Caco-2 (cell line): ENCODE data around the gene SLC36A3. TPM values are rescaled to one million over a fixed set of nuclear protein-coding genes. Genes with fewer than 3 reads are reported as not detected.

Source experiments
- BruUV-seq: library from RNA; stranded (reverse); fragments of 400-500 nt; replicated peaks from 2 replicates; lab custom pipeline; 2021; lab: Mats Ljungman, UMichigan
- CTCF ChIA-PET: fragments of 300-600 bp; sonication (Branson Sonifier 250); formaldehyde crosslinking; loops from one replicate; lab custom pipeline; 2022; ENCODE audit warnings: antibody characterized with exemption; lab: Charles Lee
- POLR2A ChIA-PET: fragments of 300-600 bp; sonication (Branson Sonifier 250); formaldehyde crosslinking; loops from one replicate; lab custom pipeline; 2022; ENCODE audit warnings: antibody characterized with exemption; lab: Charles Lee
- DNase-seq, 2 experiments: peaks; one replicate each; pipeline versions ENCODE4 v3.0.0 to v3.0.0-alpha.2; 2020 to 2022
- H3K27me3 ChIP-seq: replicated peaks from 2 replicates; pipeline ENCODE4 v1.6.0; 2011; ENCODE audit warnings: low read length; ENCODE audit not compliant: control insufficient read depth, insufficient read depth
- H3K36me3 ChIP-seq: 2 replicates; pipeline ENCODE4 v1.5.1; 2011; ENCODE audit warnings: low read length; ENCODE audit not compliant: control insufficient read depth, insufficient read depth
- H3K4me1 ChIP-seq: fragments of 250-450 bp; sonication (Bioruptor Pico); 2 replicates; pipeline ENCODE4 v1.5.1; 2020; ENCODE audit warnings: mild to moderate bottlenecking
- H3K4me3 ChIP-seq: 2 replicates; pipeline ENCODE4 v1.5.1; 2011; ENCODE audit warnings: low read depth, mild to moderate bottlenecking, control low read depth, low read length
- H3K9me3 ChIP-seq: fragments of 250-450 bp; sonication (Bioruptor Pico); 2 replicates; pipeline ENCODE4 v1.5.1; 2020; ENCODE audit warnings: mild to moderate bottlenecking, moderate library complexity
- H3K27ac Mint-ChIP-seq: one replicate; pipeline ENCODE4 v1.8.0; 2022; ENCODE audit warnings: mixed read lengths; ENCODE audit not compliant: unreplicated experiment
- H3K27me3 Mint-ChIP-seq: one replicate; pipeline ENCODE4 v1.8.0; 2022; ENCODE audit warnings: mixed read lengths; ENCODE audit not compliant: insufficient read depth, unreplicated experiment
- H3K36me3 Mint-ChIP-seq: one replicate; pipeline ENCODE4 v1.8.0; 2022; ENCODE audit warnings: mild to moderate bottlenecking, mixed read lengths; ENCODE audit not compliant: insufficient read depth, unreplicated experiment
- H3K4me1 Mint-ChIP-seq: one replicate; pipeline ENCODE4 v1.8.0; 2022; ENCODE audit warnings: low read depth, mixed read lengths; ENCODE audit not compliant: unreplicated experiment
- H3K4me3 Mint-ChIP-seq: one replicate; pipeline ENCODE4 v1.8.0; 2022; ENCODE audit warnings: mild to moderate bottlenecking, moderate library complexity, mixed read lengths; ENCODE audit not compliant: unreplicated experiment
- H3K9me3 Mint-ChIP-seq: one replicate; pipeline ENCODE4 v1.8.0; 2022; ENCODE audit warnings: mixed read lengths; ENCODE audit not compliant: unreplicated experiment
- intact Hi-C: fragments of 100-400 bp; cut with micrococcal nuclease; formaldehyde crosslinking; loops from one replicate; pipeline ENCODE4 v1.10.0; 2022; ENCODE audit not compliant: unreplicated experiment
- total RNA-seq: library from RNA; stranded (reverse); gene quantifications from 2 replicates; pipeline ENCODE4 v1.2.3, GENCODE V29; 2022
- TF ChIP-seq, protein P1 (sequence below), 2 experiments: fragments of 200-600 bp in 1 of 2; IDR thresholded peaks; 1 replicate in 1 of 2; 2 replicates in 1 of 2; pipeline versions ENCODE4 v1.5.1 to v1.8.0; 2011 to 2022; ENCODE audit warnings: antibody characterized with exemption in 1 of 2, control low read depth in 1 of 2, inconsistent platforms in 1 of 2, low read depth in 1 of 2, low read length in 1 of 2, mild to moderate bottlenecking in 1 of 2, moderate library complexity in 1 of 2; ENCODE audit not compliant: insufficient read depth in 1 of 2, severe bottlenecking in 1 of 2, unreplicated experiment in 1 of 2

SLC36A3 gene
- total RNA-seq, 1 experiment from 2014 or later = not detected

DNA sequence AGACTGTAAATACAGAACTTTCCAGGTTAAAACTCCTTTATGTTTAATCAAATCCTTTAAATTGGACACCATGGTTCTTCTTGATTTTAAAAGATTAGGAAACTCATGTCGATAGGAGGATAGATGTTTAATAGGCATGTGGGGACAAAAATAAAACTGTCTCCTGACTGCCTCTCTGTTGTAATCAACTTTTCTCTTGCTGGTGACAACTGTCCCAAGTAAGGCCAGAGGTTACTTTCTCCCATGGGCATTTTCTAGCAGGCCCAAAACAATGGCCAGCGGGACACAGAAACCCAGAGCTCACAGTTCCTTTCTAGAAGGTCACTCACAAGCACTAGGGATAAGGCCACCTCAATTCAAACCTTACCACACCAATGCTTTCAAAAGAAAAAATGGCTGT, 29.3 kb upstream of the SLC36A3 start:
- DNase-seq = no peak
- Histone ChIP-seq H3K4me3 (no peak overlapping the region), H3K9me3 (0 out of 2 replicates have a peak, but pooled peaks cover 3% of the 10 kb centered on the region), H3K4me1 (no peaks in the 10 kb centered on the region), H3K27me3 (no peaks in the 10 kb centered on the region), H3K36me3 (no peaks in the 10 kb centered on the region)
- Mint-ChIP-seq H3K27ac (no peak overlapping the region), H3K4me1 (no peaks in the 10 kb centered on the region), H3K9me3 (no peaks in the 10 kb centered on the region), H3K4me3 (no peak overlapping the region), H3K36me3 (no peaks in the 10 kb centered on the region), H3K27me3 (peaks cover 3% of the 10 kb centered on the region)
- TF ChIP-seq, protein P1, sequence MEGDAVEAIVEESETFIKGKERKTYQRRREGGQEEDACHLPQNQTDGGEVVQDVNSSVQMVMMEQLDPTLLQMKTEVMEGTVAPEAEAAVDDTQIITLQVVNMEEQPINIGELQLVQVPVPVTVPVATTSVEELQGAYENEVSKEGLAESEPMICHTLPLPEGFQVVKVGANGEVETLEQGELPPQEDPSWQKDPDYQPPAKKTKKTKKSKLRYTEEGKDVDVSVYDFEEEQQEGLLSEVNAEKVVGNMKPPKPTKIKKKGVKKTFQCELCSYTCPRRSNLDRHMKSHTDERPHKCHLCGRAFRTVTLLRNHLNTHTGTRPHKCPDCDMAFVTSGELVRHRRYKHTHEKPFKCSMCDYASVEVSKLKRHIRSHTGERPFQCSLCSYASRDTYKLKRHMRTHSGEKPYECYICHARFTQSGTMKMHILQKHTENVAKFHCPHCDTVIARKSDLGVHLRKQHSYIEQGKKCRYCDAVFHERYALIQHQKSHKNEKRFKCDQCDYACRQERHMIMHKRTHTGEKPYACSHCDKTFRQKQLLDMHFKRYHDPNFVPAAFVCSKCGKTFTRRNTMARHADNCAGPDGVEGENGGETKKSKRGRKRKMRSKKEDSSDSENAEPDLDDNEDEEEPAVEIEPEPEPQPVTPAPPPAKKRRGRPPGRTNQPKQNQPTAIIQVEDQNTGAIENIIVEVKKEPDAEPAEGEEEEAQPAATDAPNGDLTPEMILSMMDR (IDR thresholded peaks at IDR 0.05; ENCODE audit: insufficient read depth in 1 of 2, low read depth in 1 of 2, low read length in 1 of 2, severe bottlenecking in 1 of 2, unreplicated experiment in 1 of 2) = no peak
- ChIA-PET POLR2A (no interaction called here), CTCF (no interaction called here)
- intact Hi-C loops = no loop called here
- no TSS peak for BruUV-seq

DNA sequence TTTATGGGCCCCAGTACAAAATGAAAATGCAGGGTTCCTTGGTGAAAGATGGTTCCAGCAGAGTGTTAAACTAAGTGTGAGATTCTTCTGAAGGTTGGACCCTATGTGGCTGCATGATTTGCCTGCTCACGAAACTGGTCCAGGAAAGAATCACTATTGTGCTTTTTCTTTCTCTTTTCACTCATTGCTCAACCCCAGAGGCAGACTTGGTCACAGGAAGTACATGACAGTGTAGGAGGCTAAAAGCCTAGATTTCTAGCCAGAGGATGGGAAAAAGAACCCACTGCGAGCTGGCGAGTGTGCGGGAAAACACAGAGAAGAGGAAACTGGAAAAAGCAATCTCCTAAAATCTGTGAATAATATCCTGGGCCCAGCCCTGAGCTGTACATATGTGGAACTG, 25.2 kb upstream of the SLC36A3 start:
- no peak overlapping the region for H3K4me3 Mint-ChIP-seq
- Histone ChIP-seq H3K4me3 (no peak overlapping the region), H3K4me1 (no peaks in the 10 kb centered on the region), H3K9me3 (0 out of 2 replicates have a peak, but pooled peaks cover 3% of the 10 kb centered on the region), H3K27me3 (no peaks in the 10 kb centered on the region), H3K36me3 (no peaks in the 10 kb centered on the region)
- H3K36me3 Mint-ChIP-seq = no peaks in the 10 kb centered on the region
- H3K4me1 Mint-ChIP-seq = no peaks in the 10 kb centered on the region
- ChIA-PET POLR2A (no interaction called here), CTCF (no interaction called here)
- no peaks in the 10 kb centered on the region for H3K9me3 Mint-ChIP-seq
- intact Hi-C loops = no loop called here
- no peak for DNase-seq
- TF ChIP-seq, protein P1 (IDR thresholded peaks at IDR 0.05; ENCODE audit: insufficient read depth in 1 of 2, low read depth in 1 of 2, low read length in 1 of 2, severe bottlenecking in 1 of 2, unreplicated experiment in 1 of 2) = no peak
- H3K27ac Mint-ChIP-seq = no peak overlapping the region
- H3K27me3 Mint-ChIP-seq = peaks cover 5% of the 10 kb centered on the region
- no TSS peak for BruUV-seq

DNA sequence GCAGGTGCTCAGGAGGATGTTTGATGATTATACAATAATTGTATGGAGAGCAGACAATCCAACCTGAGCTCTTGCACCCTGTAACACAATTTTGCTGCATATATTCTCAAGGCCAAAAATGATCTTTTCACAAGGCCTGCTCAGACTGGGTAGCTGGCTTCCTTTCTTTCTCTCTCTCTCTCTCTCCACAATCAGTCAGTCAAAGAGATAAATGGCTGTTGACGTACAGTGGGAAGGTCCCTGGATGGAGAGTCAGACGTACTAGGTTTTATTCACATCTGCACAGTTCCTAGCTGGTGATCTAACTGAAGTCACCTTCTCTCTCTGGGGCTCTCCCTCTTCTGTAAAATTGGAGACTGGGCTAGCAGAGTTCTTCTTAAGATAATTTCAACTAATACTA, 24.0 kb upstream of the SLC36A3 start:
- Mint-ChIP-seq H3K4me1 (no peaks in the 10 kb centered on the region), H3K4me3 (no peak overlapping the region), H3K27ac (no peak overlapping the region), H3K9me3 (no peaks in the 10 kb centered on the region), H3K36me3 (no peaks in the 10 kb centered on the region), H3K27me3 (peaks cover 5% of the 10 kb centered on the region)
- H3K4me3 ChIP-seq = no peak overlapping the region
- POLR2A ChIA-PET = no interaction called here
- intact Hi-C loops = no loop called here
- no peaks in the 10 kb centered on the region for H3K36me3 ChIP-seq
- no peaks in the 10 kb centered on the region for H3K27me3 ChIP-seq
- no peak for DNase-seq
- no TSS peak for BruUV-seq
- CTCF ChIA-PET = no interaction called here
- TF ChIP-seq, protein P1 (IDR thresholded peaks at IDR 0.05; ENCODE audit: insufficient read depth in 1 of 2, low read depth in 1 of 2, low read length in 1 of 2, severe bottlenecking in 1 of 2, unreplicated experiment in 1 of 2) = no peak
- H3K4me1 ChIP-seq = no peaks in the 10 kb centered on the region
- H3K9me3 ChIP-seq = 0 out of 2 replicates have a peak, but pooled peaks cover 3% of the 10 kb centered on the region
